GM10266 (cell line): ENCODE measurements around the gene SH3D19.

Experiments used
- DNase-seq: peaks from one replicate; pipeline ENCODE4 v3.0.0; 2012; ENCODE audit errors: extremely low spot score
- TF ChIP-seq, protein P1 (sequence below): IDR thresholded peaks from 2 replicates; pipeline ENCODE4 v1.5.1; 2012; ENCODE audit warnings: mild to moderate bottlenecking, low read depth; ENCODE audit not compliant: control insufficient read depth, insufficient read depth; ENCODE audit errors: missing control alignments

The SH3D19 gene

DNA sequence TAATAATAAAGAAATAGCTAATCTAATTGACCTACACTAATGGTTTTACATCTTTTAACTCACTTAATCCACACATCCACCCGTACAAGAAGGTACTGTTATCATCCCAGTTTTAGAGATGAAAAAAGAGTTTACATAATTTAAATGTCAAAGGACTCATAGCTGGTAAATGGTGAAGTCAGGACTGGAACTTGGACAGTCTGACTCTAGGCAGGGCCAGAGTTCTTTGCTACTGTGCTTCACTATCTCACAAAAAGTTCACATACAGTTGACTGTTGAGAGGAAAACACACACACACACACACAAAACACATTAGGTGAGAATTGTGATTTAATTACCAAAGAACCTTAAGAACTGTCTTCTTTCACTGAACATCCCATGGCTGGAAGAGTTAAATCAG, 119.7 kb downstream of the SH3D19 start:
- no peak for DNase-seq
- TF ChIP-seq, protein P1, sequence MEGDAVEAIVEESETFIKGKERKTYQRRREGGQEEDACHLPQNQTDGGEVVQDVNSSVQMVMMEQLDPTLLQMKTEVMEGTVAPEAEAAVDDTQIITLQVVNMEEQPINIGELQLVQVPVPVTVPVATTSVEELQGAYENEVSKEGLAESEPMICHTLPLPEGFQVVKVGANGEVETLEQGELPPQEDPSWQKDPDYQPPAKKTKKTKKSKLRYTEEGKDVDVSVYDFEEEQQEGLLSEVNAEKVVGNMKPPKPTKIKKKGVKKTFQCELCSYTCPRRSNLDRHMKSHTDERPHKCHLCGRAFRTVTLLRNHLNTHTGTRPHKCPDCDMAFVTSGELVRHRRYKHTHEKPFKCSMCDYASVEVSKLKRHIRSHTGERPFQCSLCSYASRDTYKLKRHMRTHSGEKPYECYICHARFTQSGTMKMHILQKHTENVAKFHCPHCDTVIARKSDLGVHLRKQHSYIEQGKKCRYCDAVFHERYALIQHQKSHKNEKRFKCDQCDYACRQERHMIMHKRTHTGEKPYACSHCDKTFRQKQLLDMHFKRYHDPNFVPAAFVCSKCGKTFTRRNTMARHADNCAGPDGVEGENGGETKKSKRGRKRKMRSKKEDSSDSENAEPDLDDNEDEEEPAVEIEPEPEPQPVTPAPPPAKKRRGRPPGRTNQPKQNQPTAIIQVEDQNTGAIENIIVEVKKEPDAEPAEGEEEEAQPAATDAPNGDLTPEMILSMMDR = no peak

DNA sequence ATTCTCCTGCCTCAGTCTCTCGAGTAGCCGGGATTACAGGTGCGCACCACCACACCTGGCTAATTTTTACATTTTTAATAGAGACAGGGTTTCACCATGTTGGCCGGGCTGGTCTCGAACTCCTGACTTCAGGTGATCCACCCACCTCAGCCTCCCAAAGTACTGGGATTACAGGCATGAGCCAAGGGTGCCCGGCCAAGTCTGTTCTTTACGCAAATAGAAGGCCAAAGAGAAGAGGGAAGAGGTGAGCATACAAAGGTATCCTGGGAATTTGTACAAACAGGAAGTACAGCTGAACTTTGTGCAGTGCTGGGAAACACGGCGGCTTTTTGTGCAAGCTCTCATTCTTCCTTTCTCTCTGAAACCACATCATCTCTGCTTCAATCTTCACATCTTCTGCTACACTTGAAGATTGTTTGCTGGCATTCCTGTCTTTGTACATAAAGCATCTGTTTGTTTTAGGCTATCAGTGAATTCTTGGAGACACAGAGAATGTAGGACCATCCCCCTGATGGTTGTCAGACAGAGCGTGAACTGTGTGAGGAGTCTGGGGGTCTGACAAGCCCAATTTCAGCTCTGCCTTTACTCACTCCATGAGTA, 120.4 kb downstream of the SH3D19 start:
- no peak for DNase-seq
- TF ChIP-seq, protein P1 = no peak

DNA sequence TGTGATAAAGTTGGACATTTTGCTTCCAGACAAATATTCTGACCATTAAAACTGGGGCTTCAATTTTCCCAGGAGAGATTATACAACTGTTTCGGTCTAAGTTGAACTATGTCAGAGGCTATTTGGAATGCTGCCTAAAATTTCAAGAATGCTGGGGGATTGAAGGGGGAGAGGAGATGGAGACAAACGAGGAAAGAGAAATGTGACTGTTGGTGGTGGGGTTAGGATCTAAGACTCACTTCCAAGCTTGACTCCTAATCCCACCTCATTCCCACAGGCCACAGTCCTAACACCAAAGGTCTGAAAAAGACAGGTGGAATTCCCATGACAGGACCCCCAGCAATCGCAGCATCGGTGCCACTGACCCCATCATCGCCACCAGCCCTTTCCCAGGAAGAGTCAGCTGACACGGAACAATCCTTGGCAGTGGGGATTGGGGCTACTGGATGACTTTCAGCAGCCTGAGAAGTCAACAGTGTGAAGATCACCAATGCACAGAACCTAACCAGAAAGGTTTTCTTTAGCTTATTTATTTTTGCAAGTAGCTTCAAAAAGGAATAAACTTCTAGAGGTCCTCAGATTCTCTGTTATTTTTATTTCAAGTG, 122.5 kb downstream of the SH3D19 start:
- TF ChIP-seq, protein P1 = no peak

GRCh38 chr4:151202381-151202780, 123.0 kb downstream of the SH3D19 start:
- TF ChIP-seq, protein P1 = no peak
- no peak for DNase-seq

More for the DNA sequence above, 122.5 kb downstream of the SH3D19 start:
- DNase-seq = no peak

DNA sequence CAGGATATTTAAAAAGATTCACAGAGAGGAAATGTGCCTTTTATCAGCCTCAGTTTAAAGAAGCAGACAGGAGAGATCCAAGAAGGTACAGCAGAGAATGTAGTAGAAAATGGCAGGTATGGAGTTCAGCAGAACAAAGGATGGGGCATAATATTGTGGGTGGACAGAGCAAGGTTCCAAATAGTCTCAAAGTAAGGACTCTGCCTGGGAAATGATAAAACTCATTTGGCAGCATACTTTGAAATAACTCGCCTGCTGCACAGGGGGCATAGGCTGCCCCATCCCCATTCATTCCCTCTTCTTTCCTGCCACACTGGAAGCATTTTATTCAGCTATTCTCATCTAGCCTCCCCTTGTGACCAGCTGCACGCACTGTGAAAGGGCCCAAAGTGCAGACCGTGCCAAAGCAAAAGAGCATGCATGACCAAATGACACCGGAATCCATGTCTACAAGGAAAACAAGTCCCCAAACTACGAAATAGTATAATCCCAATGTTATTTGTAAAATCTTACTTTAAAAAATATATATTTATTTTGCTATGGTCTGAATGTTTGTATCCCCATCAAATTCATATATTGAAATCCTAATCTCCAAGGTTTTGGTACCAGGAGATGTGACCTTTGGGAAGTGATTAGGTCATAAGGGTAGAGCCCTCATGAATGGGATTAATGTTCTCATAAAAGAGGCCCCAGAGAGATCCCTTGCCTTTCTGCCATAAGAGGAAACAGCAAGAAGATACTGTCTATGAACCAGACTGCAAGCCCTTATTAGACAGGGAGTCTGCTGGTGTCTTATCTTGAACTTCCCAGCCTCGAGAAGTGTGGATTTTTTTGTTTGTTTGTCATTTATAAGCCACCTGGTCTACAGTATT, 125.8 kb downstream of the SH3D19 start:
- TF ChIP-seq, protein P1 = no peak
- DNase-seq = no peak

- no peak for DNase-seq
- TF ChIP-seq, protein P1 = no peak
These were observed 126.7 kb downstream of the SH3D19 start for GRCh38 chr4:151198748-151199147.
